NCI-H2107 treated with DMSO at 0.1 percent for 48 hours (cell line): Measurements from ENCODE around the gene SMG1.
"Not testable (repeated sequence)": the region's sequence is repeated elsewhere in the genome, so short reads cannot be mapped to it uniquely, and the experiment has no call there.

Experiments used
- DNase-seq: peaks from one replicate; lab custom pipeline; 2025; ENCODE audit not compliant: unreplicated experiment; lab: John Stamatoyannopoulos, UW

The SMG1 gene

GRCh38 chr16:18936727-18937340 is 10.6 kb upstream of the SMG1 start:
- DNase-seq, result no peak

GRCh38 chr16:18933501-18933900 is 7.3 kb upstream of the SMG1 start:
- DNase-seq, result no peak

GRCh38 chr16:18932243-18932987 is 6.2 kb upstream of the SMG1 start:
- no peak for DNase-seq

- DNase-seq, result no peak
These were observed 5.5 kb upstream of the SMG1 start for GRCh38 chr16:18931756-18932155.

GRCh38 chr16:18930095-18930494 is 3.9 kb upstream of the SMG1 start:
- not testable (repeated sequence) for DNase-seq

GRCh38 chr16:18928073-18928472 is 1.9 kb upstream of the SMG1 start:
- DNase-seq, result not testable (repeated sequence)

- not testable (repeated sequence) for DNase-seq
These were observed 808 bp downstream of the SMG1 start for GRCh38 chr16:18925215-18925985.

- not testable (repeated sequence) for DNase-seq
These were observed 2.3 kb downstream of the SMG1 start for GRCh38 chr16:18923935-18924334.

- not testable (repeated sequence) for DNase-seq
These were observed 3.1 kb downstream of the SMG1 start for GRCh38 chr16:18923124-18923523.

- DNase-seq, result not testable (repeated sequence)
These were observed 16.6 kb downstream of the SMG1 start for GRCh38 chr16:18909585-18909984.

- DNase-seq, result not testable (repeated sequence)
These were observed 17.5 kb downstream of the SMG1 start for GRCh38 chr16:18908716-18909115.

- DNase-seq, result not testable (repeated sequence)
These were observed 23.4 kb downstream of the SMG1 start for GRCh38 chr16:18902778-18903177.

GRCh38 chr16:18902044-18902443 is 24.2 kb downstream of the SMG1 start:
- not testable (repeated sequence) for DNase-seq

- not testable (repeated sequence) for DNase-seq
These were observed 25.0 kb downstream of the SMG1 start for GRCh38 chr16:18901194-18901593.

- not testable (repeated sequence) for DNase-seq
These were observed 41.8 kb downstream of the SMG1 start for GRCh38 chr16:18884456-18884855.

GRCh38 chr16:18877734-18878133 is 48.5 kb downstream of the SMG1 start:
- DNase-seq, result not testable (repeated sequence)

GRCh38 chr16:18877259-18877658 is 48.9 kb downstream of the SMG1 start:
- not testable (repeated sequence) for DNase-seq

- not testable (repeated sequence) for DNase-seq
These were observed 49.9 kb downstream of the SMG1 start for GRCh38 chr16:18876301-18876700.

- not testable (repeated sequence) for DNase-seq
These were observed 57.0 kb downstream of the SMG1 start for GRCh38 chr16:18869043-18869771.

- DNase-seq, result not testable (repeated sequence)
These were observed 59.9 kb downstream of the SMG1 start for GRCh38 chr16:18866277-18866823.

- not testable (repeated sequence) for DNase-seq
These were observed 63.3 kb downstream of the SMG1 start for GRCh38 chr16:18862891-18863290.
